ENCODE results near the gene ARHGEF4. TPM values are rescaled to one million over a fixed set of nuclear protein-coding genes. Genes with fewer than 3 reads are reported as not detected.
A peak's percentile ranks its signal among the peaks of the same experiment; 100 is the strongest.

The ARHGEF4 gene
- total RNA-seq, 1 donor from 2014 or later = 9.1 TPM

DNA sequence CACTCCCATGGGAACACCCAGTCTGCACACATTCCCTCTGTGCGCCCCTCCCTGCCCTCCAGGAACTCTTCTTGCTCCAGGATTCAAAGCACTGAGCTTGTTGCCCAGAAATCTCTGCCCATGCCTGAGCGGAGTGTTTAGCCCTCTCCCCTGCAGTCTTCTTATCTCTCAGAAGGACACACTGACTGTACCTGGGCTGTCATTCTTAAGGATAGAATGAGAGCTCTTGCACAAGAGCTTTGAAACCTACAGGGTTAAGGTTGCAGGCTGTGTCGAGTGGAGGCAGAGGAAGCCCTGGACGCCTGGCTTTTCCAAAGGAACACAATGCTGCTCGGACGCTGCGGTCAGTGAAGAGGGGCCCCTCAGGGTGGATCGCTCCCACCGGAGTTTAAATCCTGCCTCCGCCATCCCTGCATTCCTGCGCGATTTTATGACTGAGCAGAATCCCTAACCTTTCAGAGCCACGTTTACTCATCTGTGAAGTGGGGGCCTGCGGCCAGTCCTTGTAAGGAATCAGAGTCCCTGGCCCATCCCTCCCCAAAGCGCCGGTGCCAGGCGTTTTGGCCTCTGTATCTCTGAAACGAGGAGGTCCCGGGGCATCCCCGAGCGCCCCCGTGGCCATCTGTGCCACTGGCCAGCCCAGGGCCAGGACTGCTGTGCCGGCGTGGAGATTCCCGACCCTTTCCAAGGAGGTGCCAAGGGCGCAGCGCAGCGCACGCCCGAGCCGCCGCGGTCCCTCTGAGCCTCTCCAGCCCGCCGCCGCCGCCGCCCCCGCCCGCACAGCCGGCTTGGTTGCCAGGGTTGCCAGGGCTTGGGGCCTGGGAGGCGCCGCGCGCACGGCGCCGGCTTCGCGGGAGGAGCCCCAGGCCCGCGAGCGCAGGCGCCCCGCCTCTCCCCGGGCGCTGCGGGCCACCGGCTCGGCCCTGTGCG, 197.7 kb downstream of the ARHGEF4 start:
- peak; percentile 27 to 52 for ATAC-seq
- H3K9me3 ChIP-seq = no peaks in the 10 kb centered on the region
- H3K4me3 ChIP-seq = peak overlapping the region; percentile 37
- H3K4me1 ChIP-seq = no peaks in the 10 kb centered on the region
- no peaks in the 10 kb centered on the region for H3K36me3 ChIP-seq
- intact Hi-C loops (cut with DNase I) = no loop called here
- peak; percentile 38 for DNase-seq
- H3K27me3 ChIP-seq (ENCODE audit: low read depth) = peaks cover 24% of the 10 kb centered on the region
- H3K27ac ChIP-seq = no peak overlapping the region
- TF ChIP-seq, protein P1, sequence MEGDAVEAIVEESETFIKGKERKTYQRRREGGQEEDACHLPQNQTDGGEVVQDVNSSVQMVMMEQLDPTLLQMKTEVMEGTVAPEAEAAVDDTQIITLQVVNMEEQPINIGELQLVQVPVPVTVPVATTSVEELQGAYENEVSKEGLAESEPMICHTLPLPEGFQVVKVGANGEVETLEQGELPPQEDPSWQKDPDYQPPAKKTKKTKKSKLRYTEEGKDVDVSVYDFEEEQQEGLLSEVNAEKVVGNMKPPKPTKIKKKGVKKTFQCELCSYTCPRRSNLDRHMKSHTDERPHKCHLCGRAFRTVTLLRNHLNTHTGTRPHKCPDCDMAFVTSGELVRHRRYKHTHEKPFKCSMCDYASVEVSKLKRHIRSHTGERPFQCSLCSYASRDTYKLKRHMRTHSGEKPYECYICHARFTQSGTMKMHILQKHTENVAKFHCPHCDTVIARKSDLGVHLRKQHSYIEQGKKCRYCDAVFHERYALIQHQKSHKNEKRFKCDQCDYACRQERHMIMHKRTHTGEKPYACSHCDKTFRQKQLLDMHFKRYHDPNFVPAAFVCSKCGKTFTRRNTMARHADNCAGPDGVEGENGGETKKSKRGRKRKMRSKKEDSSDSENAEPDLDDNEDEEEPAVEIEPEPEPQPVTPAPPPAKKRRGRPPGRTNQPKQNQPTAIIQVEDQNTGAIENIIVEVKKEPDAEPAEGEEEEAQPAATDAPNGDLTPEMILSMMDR (IDR thresholded peaks at IDR 0.05) = no peak

DNA sequence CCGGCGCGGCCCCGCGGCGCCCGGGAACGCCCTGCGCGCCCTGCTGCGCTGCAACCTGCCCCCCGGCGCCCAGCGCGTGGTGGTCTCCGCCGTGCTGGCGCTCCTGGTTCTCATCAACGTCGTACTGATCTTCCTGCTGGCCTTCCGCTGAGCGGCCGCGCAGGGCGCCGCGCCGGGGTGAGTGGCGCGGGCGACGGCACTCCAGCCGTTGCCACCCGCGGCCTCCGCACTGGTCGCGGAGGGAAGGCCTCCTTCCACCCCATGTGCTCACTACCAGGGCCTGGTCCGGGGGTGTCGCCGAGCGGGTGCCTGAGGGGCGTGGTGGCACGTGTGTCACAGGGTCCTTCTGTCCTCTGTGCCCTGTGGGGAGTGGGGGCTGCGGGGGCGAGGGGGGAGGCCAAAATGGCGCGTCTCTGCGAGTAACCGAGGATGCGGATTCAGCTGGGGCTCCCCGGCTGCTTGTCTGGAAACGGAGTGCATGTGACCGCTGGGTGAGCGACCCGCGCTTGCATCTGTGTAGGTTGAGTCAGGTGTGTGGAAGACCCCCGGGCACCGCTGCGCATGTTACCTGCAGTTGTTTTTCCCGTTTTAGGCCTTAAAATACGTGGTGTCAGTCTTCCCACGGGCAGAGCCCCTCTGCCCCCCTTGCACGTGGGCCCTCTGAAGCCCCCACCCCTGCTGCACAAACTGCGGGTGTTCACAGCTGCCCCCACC, 198.6 kb downstream of the ARHGEF4 start:
- Histone ChIP-seq H3K4me1 (no peaks in the 10 kb centered on the region), H3K27me3 (ENCODE audit: low read depth) (peaks cover 28% of the 10 kb centered on the region), H3K27ac (no peak overlapping the region), H3K9me3 (no peaks in the 10 kb centered on the region), H3K4me3 (peak overlapping the region; percentile 42), H3K36me3 (no peaks in the 10 kb centered on the region)
- ATAC-seq (no peak), DNase-seq (no peak)
- TF ChIP-seq, protein P1 (IDR thresholded peaks at IDR 0.05) = no peak
- intact Hi-C loops (cut with DNase I) = no loop called here

DNA sequence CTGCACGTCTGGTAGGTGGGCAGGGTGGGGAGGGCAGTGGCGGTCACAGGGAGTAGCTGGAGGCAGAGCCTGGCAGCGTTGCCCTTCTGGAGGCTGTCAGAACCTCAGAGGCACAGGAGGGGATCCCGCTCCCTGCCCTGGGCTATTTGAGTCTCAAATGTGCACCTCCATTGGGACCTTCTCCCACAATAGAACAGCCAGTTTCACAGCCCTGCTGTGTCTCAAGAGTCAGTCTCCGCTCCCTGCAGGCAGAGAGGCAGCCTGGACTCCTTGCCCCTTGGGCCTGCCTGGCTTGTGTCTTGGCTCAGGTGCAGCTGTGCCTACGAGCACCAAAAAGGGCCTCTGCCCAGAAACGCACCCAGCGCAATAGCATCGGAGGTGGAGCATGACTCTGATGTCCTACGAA, 199.1 kb downstream of the ARHGEF4 start:
- no peaks in the 10 kb centered on the region for H3K4me1 ChIP-seq
- peak overlapping the region; percentile 42 for H3K4me3 ChIP-seq
- TF ChIP-seq, protein P1 (IDR thresholded peaks at IDR 0.05) = no peak
- ATAC-seq (no peak), DNase-seq (no peak)
- peaks cover 34% of the 10 kb centered on the region for H3K27me3 ChIP-seq (ENCODE audit: low read depth)
- no peaks in the 10 kb centered on the region for H3K9me3 ChIP-seq
- intact Hi-C loops (cut with DNase I) = no loop called here
- no peaks in the 10 kb centered on the region for H3K36me3 ChIP-seq
- H3K27ac ChIP-seq = no peak overlapping the region

DNA sequence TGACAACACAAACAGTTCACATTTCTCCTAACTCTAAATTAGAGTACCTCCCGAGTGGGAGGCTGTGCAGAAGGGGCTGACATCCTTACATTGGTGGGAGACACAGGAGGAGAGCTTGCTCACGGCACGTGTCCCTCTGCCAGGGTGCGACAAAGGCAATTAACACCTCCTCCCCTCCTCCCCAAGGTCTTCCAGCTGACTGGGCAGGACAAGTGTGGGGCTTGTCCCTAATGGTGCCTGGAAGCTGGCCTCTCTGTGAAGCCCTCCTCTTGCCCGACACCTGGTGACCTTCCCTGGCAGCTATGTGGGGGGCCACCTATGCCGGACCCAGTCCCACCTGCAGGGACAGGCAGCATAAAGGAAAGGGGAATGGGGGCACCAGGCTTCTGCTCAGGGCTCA, 199.6 kb downstream of the ARHGEF4 start:
- DNase-seq = no peak
- Histone ChIP-seq H3K4me3 (no peak overlapping the region), H3K27me3 (ENCODE audit: low read depth) (peaks cover 36% of the 10 kb centered on the region), H3K27ac (no peak overlapping the region), H3K9me3 (no peaks in the 10 kb centered on the region), H3K4me1 (no peaks in the 10 kb centered on the region), H3K36me3 (no peaks in the 10 kb centered on the region)
- intact Hi-C loops (cut with DNase I) = no loop called here
- TF ChIP-seq, protein P1 (IDR thresholded peaks at IDR 0.05) = no peak
- no peak for ATAC-seq

DNA sequence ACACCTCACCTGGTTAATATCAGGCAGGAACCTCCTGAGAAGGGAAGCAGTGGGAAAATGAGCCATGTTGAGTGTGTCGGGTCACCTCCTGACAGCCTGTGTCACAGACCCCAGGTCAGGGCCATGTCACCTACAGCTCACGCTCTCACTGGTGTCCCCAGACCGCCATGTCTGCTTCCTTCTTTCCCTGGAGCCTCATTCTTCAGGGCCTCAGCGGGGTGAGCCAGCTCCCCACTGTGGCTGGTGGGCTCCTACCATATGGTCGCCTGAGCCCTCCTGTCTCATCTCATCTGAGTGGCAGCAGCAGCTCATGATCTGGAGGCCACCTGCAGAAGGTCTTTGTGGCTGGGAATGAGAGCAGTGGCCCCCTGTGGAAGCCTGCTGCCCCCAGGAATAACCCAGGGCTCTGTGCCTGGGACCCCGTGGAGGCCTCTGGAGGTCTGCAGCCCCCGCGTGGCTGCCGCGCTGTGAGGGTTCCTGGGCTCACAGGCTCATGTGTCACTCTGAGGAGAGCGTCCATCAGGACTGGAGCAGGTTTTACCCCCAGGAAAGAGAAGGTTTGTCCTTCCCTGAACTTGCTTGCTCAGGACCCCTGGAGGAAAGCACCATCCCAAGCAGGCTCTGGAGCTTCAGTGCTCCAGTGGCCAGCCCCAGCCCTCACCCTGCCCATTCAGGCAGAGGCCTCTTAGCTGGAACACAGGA, 200.1 kb downstream of the ARHGEF4 start:
- intact Hi-C loops (cut with DNase I) = no loop called here
- Histone ChIP-seq H3K36me3 (no peaks in the 10 kb centered on the region), H3K9me3 (no peaks in the 10 kb centered on the region), H3K4me1 (no peaks in the 10 kb centered on the region), H3K27me3 (ENCODE audit: low read depth) (peaks cover 37% of the 10 kb centered on the region), H3K27ac (no peak overlapping the region), H3K4me3 (no peak overlapping the region)
- TF ChIP-seq, protein P1 (IDR thresholded peaks at IDR 0.05) = no peak
- ATAC-seq = no peak
- no peak for DNase-seq

All from lower lobe of right lung (tissue), 2 donors.